ENCODE results near the gene PLPP2.

The PLPP2 gene

DNA sequence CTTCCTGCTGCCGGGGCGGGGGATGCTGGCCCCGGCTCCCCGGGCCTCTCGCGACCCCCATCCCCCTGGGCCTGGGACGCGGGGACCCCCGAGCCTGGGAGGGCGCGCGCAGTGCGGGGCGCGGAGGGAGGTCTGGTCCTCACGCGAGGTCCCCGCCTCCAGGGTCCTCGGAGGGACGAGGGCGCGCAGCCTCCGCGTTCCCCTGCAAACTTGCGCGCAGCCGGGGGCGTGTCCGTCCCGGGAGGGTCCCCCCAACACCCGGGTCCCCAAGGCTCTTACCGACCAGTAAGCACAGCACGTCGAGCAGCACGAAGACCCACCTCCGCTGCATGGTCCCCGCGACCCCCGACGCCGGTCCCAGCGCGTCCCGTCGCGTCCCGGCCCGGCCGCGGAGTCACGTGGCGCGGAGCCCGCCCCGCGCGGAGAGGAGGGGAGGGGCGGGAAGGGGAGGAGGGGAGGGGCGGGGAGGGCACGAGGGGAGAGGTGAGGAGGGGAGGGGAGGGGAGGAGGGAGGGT is at the start of gene PLPP2:
PLPP2 (minus strand) TSS at position 398 of the 516 bp plus-strand sequence; CDS start at position 331, 67 bp downstream.
- DNase-seq, result no peak

GRCh38 chr19:340620-341385 is 49.6 kb upstream of the PLPP2 start:
- DNase-seq, result no peak

- DNase-seq, result no peak
These were observed 48.2 kb upstream of the PLPP2 start for GRCh38 chr19:339262-339887.

DNA sequence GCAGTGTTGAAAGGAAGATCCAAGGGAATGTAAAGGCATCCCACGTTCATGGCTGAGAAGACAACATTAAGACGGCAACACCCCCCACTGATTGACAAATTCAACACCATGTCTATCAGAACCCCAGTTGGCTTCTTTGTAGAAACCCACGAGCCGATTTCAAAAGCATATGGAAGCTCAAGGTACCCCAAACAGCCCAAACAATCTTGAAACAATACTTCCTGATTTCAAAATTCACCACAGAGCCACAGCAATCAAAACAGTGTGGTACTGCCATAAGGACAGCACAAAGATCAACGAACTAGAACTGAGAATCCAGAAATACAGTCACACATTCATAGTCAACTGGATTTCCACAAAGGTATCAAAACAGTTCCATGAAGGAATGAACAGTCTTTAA is 47.2 kb upstream of the PLPP2 start:
- no peak for DNase-seq

DNA sequence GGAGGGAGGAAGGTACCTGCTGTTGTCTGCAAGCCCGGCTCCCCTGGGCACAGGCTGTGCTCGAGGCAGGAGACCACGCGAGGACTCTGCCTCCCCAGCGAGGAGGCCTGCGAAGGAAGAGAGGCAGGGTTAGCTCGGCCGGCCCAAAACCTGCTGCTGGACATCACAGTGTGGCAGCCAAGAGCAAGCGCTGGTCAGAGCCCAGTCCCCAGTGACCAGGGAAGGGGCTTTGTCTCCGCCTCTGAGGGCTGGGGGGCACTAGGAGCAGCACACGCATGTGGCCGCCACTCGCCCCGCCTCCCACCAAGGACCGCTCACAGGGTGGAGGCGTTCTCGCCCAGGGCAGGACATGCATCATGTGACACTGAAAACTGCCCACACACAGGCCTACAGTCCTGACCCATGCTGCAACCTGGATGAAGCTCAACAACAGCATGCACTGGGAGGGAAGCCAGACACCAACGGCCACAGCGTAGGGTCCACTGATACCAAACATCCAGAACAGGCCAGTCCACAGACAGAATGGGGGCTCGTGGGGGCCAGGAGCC is 44.9 kb upstream of the PLPP2 start:
- DNase-seq, result no peak

DNA sequence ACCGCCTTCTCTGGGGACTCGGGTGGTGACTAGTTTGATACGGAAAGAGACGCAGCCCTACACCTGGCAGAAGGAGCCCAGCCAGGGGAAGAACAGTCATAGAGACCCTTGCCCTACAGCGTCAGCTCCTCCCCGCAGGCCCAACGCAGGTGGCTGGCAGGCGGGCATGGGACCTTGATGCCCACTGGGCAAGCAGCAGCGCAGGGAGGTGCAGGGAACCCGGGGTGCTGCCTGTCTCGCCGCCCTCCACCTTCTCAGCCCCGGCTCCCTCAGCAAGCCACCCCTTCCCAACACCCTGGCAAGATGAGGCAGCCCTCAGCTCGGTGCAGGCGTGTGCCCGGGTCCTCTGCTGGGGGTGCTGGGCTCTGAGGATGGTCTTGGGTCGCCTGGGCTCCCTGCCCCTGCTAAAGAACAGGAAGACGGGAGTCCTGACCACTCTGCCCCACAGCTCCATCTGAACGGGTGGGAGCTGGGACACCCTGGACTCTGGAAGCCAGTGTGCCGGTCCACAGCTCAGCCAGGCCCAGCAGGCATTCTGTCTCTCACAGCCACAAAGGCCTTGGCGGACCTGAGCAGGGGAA is 44.4 kb upstream of the PLPP2 start:
- no peak for DNase-seq

- DNase-seq, result no peak
These were observed 43.9 kb upstream of the PLPP2 start for GRCh38 chr19:335072-335471.

- DNase-seq, result no peak
These were observed 43.3 kb upstream of the PLPP2 start for GRCh38 chr19:334296-335071.

DNA sequence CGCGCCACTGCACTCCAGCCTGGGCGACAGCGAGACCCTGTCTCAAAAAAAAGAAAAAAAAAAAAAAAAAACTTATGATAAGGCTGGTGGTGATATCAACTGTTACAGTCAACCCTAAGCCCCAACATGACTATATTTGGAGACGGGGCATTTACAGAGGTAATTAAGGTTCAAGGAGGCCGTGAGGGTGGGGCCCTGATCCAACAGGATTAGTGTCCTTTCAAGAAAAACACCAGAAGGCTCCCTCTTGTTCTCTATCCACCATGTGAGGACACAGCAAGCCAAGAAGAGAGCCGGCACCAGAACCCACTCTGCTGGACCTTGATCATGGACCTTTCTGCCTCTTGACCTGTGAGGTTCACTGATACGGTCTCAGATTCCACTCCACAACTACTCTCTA is 39.3 kb upstream of the PLPP2 start:
- DNase-seq, result no peak

GRCh38 chr19:329876-330275 is 38.7 kb upstream of the PLPP2 start:
- no peak for DNase-seq

GRCh38 chr19:328025-328505 is 36.9 kb upstream of the PLPP2 start:
- no peak for DNase-seq

DNA sequence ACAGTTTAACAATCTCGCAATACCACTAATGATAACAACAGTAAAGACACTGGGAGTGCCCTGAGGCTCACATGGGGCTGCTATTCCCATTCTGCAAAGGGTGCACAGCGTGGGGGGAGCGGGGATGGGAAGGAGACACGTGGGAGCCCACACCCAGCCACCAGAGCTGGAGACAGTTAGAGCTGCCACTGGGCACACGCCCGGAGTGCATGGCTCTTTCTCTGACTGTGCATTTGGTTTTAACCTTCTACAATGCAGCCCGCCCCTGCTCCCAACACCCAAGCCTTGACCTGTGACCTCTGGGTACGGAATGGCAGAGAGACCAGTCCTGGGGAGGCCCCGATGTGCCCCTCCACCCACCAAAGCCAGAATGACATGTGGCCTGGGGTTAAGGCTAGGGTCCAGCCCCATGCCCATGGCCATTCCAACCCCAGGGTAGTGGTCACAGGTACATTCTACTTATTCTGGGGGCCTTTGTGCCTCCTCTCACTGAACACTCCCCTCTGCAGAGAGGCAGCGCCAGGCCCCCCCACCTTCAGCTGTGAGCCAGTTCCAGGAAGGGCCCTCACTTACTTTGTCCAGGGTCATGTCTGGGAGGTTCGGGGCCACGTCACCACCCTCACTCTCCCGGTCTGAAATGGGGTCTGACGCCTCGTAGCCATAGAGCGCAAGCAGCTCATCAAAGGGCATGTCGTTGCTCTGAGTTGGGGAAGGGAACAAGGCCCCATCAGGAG is 36.3 kb upstream of the PLPP2 start:
- DNase-seq, result no peak

GRCh38 chr19:326871-327270 is 35.7 kb upstream of the PLPP2 start:
- DNase-seq, result no peak

GRCh38 chr19:325937-326565 is 34.8 kb upstream of the PLPP2 start:
- DNase-seq, result no peak

DNA sequence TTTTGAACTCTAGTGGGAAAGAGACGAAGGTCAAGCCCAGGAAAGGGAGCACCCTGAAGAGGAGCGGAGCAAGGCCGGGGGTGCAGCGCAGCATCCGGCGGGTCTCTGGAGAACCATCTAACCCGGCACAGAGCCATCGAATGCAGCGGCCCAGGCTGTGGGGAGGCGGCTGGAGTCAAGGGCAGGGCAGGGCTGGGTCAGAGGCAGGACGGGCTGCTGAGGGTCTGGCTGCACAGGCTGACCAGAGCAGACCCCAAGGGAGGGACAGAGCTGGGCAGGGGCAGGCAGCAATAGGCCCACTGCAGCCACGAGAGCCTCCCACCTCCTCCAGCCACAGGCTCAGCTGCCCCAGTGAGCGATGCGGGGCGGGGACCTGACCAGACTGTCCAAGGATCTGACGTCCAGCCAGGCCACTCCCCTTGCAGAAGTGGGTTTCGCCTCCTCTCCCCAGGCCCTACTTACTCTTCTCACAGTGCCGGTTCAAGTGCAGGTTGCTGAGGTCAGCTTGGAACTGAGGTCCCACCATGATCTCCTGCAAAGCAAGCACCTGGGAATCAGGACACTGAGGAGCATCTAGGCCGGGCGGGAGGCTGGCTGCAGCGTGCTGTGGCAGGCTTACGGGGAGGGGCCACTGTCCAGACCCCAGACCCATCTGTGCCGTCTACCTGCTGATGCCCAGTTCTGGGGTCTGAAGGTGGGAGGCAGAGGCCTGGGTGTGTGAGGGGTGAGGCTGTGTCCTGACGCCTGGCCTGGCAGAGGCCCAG is 34.2 kb upstream of the PLPP2 start:
- no peak for DNase-seq

- DNase-seq, result no peak
These were observed 33.5 kb upstream of the PLPP2 start for GRCh38 chr19:324716-325115.

GRCh38 chr19:322616-323015 is 31.4 kb upstream of the PLPP2 start:
- no peak for DNase-seq

DNA sequence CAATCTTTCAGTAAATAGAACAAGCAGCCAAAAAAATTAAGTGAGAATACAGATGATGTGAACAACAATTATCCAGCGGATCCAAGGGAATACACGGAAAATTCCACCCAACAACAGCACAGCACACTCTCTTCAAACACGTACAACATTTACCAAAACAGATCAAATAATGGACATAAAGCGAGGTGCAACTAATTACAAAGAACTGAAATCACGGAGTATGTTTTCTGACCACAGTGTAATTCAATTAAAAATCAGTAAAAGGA is 27.2 kb upstream of the PLPP2 start:
- DNase-seq, result no peak

DNA sequence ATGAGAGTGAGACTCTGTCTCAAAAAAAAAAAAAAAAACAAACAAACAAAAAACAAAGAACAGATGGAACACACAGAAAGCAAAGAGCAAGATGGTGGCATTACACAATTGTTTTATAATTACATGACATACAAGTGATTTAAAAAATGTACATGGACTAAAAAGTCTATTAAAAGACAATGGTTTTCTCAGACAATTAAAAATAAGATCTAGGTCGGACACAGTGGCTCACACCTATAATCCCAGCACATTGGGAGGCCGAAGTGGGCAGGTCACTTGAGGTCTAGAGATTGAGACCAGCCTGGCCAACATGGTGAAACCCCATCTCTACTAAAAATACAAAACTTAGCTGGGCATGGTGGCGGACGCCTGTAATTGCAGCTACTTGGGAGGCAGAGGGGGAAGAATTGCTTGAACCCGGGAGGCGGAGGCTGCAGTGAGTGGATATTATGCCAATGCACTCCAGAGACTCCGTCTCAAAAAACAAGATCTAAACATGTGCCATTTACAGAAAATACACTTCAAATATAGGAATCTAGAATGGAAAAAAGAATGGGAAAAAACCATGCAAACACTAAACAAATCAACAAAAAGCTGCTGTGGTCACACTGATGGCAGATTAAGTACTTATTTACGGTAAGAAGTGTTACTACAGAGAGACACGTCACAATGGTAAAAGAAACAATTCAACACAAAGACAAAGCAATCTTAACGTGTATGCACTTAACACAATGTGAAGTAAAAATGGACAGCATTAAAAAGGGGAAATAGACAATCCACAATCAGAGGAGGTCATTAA is 26.7 kb upstream of the PLPP2 start:
- no peak for DNase-seq

DNA sequence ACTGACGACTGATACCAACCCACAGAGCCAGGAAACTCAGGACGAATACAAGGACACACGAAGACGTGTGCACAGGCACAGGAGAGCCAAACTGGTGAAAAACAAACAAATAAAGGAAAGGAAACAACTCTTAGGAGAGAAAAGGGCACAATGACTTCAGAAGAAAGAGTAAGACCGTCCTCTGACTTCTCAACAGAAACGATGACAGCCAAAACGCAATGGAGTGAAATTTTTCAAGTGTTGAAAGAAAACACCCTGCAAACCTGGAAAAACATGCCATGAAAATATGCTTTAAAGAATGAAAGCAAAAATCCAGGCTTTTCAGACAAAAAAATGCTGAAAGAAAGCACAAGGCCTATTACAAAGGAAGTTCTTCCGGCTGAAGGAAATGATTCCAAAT is 24.6 kb upstream of the PLPP2 start:
- no peak for DNase-seq

Data from stimulated activated CD4-positive, alpha-beta T cell treated with anti-CD3 and anti-CD28 coated beads, Interleukin-15, amount 100 ng/mL, for 24 hours (primary cell).